DOHH2 (cell line): ENCODE data around the gene SMIM27.

Experiments used
- CTCF ChIP-seq: fragments of 200-600 bp; sonication (generic); IDR thresholded peaks from one replicate; pipeline ENCODE4 v1.5.1; 2014; ENCODE audit warnings: antibody characterized with exemption, mild to moderate bottlenecking, low read depth, low read length; ENCODE audit not compliant: poor library complexity, severe bottlenecking
- EZH2phosphoT487 ChIP-seq: fragments of 200-600 bp; sonication (generic); IDR thresholded peaks from 2 replicates; pipeline ENCODE4 v1.6.1; 2017; ENCODE audit warnings: borderline replicate concordance, mild to moderate bottlenecking, antibody characterized with exemption, low read length, moderate library complexity, mixed read lengths

GRCh38 chr9:32518276-32518675 is 33.9 kb upstream of the SMIM27 start:
- TF ChIP-seq CTCF, result no peak
- no peak for TF ChIP-seq EZH2phosphoT487
